GM18907 (cell line): ENCODE measurements around the gene ANKRD17.
"Not testable (repeated sequence)": the region's sequence is repeated elsewhere in the genome, so short reads cannot be mapped to it uniquely, and the experiment has no call there.

ENCODE experiments used
- ATAC-seq: cut with Tn5 transposase; IDR thresholded peaks from one replicate; pipeline ENCODE4 v1.9.1; 2021; ENCODE audit warnings: mild to moderate bottlenecking, moderate library complexity; ENCODE audit not compliant: unreplicated experiment

Gene ANKRD17

DNA sequence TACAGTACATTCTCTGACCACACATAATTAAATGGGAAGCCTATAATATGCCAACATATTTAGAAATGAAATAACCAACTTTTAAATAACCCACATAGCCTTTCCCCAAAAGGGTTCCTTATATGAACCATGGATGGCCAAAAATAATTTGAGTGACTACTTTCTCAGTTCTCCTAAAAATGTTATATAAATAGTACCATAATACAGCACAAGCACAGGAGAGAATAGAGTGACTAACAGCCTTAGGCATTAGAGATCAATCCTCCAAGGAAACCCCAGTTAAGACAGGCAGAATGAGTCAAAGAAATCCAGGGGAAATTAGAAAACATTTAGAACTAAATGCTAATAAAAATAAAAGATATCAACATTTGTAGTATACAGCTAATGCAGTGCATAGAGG is 50.2 kb downstream of the ANKRD17 start:
- ATAC-seq = no peak

DNA sequence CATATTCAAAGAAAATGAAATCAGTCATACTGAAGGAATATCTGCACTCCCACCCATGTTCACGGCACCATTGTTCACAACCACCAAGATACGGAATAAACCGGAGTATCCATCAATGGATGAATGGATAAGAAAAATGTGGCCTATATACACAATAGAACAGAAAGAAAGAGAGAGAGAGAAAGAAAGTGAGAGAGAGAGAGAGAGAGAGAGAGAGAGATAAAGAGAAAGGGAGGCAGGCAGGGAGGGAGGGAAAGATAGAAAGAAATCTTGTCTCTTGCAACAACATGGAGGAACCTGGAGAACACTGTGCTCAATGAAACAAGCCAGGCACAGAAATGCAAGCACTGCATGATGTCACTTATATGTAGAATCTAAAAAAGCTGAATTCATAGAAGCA is 52.4 kb downstream of the ANKRD17 start:
- no peak for ATAC-seq

DNA sequence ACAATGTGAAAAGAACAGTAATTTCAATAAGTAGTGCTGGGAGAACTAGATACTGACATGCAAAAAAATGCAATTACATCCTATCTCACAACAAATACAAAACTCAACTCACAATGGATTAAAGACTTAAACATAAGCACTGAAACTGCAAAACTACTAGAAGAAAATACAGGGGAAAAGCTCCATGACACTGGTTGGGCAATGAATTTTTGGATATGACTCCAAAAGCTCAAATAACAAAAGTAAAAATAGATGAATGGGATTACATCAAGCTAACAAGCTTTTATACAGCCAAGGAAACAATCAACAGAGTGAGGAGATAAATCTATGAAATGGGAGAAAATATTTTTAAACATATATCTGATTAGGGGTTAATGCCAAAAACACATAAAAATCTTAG is 53.1 kb downstream of the ANKRD17 start:
- no peak for ATAC-seq

DNA sequence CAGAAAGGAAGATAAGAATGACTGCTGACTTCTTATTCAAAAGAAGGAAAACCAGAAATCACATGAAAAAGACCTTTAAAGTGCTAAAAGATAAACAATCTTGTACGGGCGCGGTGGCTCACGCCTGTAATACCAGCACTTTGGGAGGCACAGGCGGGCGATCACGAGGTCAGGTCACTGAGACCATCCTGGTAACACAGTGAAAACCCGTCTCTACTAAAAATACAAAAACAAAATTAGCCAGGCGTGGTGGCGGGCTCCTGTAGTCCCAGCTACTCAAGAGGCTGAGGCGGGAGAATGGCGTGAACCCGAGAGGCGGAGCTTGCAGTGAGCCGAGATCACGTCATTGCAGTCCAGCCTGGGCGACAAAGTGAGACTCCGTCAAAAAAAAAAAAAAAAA is 54.6 kb downstream of the ANKRD17 start:
- not testable (repeated sequence) for ATAC-seq

DNA sequence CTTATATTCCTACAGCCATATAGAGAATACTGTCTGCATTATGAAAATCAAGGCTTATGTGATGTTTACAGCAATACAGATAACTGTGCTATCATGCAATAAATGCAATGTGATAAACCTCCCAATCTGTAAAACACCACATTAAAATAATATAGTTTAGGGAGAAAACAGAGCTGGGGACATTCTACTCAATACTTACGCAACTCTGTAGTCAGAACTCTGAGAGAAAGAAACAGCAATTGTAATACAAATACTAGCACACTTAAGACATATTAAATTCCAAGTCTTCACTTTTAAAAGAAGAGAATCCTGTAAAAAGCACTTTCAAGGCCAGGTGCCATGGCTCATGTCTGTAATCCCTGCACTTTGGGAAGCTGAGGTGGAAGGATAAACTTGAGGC is 61.4 kb downstream of the ANKRD17 start:
- no peak for ATAC-seq

DNA sequence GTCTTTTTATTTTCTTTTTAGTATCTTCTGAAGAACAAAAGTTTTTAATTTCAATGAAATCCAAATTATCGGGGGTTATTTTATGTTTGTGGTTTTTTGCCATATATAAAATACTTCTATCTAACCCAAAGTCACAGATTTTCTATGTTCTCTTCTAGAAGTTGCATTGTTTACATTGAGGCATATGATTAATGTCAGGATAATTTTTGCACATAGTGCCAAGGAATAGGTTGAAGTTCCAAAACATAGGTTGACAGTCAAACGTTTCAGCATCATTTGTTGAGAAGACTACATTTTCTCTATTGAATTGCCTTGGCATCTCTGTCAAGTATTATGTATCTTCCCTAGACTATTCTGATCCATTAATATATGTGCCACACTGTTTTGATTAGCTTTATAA is 64.5 kb downstream of the ANKRD17 start:
- no peak for ATAC-seq

DNA sequence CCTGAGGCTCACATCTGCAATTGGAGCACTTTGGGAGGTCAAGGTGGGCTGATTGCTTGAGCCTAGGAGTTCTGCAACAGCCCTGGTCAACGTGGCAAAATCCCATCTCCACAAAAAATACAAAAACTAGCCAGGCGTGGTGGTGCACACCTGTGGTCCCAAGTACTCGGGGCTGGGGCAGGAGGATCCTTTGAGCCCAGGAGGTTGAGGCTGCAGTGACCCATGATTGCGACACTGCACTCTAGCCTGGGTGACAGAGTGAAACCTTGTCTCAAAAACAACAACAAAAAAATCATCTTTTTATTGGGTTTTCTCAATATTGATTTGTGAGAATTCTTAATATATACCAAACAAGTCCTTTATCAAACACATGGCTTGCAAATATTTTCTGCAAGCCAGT is 64.9 kb downstream of the ANKRD17 start:
- ATAC-seq = peak; percentile 28

DNA sequence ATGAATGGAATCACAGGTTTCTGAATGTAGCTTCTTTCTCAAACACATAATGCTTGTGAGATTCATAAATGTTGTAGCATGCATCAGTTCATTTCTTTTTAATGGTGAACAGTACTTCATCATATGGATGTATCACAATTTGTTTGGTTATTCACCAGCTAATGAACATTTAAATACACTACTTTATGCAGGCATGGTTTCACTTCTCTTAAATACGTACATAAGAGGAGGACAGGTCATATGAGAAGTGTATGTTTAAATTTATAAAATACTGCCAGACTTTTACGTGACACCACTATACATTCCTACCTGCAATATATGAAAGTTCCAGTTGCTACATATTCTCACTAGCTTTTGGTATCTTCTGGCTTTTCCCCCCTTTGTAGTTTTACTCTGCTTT is 65.4 kb downstream of the ANKRD17 start:
- peak; percentile 82 for ATAC-seq

DNA sequence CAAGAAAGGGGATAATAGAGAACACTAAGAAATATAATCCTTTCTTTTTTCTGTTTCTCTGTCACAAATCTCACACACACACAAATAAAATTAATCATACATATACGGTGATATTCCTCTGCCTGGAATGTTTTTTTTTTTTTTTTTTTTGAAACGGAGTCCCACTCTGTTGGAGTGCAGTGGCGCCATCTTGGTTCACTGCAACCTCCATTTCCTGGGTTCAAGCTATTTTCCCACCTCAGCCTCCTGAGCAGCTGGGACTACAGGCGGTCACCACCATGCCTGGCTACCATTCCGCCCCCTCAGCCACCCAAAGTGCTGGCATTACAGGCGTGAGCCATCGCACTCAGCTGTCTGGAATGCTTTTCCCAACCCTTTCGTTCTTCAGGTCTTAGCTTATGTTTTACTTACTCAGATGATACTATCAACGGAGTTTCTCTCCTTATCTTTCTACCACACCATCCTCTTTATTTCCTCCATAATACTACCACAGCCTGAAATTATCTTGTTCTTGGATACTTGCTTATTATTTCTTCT is 69.3 kb downstream of the ANKRD17 start:
- ATAC-seq = no peak

DNA sequence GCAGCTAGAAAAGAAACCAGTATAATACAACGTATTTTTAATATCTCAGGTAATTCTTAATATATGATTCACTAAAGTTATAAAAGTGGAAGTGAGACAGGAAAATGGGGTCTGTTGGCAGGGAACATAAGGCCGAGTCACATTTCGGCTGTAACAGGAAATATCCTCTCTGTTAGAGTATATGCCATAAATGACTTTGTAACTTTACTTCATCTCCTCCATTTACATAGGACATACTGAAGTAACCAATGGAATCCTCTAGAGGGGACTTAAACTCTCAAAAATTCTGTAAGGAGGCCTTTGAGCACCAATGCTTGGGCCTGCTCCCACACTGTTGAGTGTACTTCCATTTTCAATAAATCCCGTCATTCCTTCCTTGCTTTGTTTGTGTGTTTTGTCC is 71.3 kb downstream of the ANKRD17 start:
- ATAC-seq = peak; percentile 84

DNA sequence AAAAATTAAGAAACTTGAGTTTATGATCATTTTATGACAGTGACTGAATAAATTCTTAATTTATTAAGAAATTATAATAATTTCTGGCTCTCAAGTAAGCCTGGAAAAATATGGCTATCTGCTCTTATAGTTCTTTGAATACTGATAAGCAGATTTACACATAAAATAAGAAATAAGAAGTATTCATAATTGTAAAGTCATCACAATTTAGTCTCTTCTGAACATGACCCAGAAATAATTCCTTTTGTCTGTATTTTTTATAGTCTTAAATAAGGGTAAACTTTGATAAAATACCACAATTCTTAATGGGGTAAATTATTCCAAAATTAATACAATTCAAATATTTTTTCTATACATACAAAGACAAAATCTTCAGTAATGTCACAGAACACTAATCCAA is 72.7 kb downstream of the ANKRD17 start:
- no peak for ATAC-seq

DNA sequence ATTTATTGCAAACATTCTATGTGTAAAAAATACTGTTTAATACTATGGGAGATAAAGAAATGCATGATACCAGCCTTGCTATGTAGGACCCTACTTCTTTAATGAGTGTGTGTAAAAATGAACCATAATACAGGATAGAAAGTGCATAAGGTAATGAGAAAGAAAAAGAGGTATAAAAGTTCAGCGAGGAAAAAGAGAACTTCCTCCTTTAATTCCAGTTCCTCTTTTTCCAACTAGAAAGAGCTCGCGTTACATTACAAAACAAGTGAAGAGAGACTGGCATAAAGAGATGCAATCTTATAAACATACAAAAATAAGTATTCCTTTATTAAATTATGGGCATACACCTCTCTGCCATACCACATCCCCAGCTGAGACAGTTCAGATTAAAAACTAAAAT is 77.4 kb downstream of the ANKRD17 start:
- no peak for ATAC-seq

DNA sequence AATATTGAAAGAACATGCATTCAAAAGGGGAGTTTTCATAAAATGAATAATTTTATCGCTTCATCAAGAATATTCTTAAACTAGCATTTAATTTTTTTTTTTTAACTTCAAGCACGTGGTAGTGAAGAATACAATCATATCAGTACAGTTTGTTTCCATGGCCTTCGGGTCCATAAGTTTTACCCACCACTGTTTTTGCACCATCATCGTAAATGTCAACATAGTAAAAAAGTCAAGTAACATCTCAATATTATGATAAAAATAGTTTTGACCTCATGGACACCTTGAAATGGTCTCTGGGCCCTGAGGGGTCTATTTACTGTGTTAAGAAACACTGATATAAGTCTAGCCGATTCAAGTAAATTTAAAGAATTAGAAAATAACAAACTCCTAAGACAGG is 80.2 kb downstream of the ANKRD17 start:
- no peak for ATAC-seq

DNA sequence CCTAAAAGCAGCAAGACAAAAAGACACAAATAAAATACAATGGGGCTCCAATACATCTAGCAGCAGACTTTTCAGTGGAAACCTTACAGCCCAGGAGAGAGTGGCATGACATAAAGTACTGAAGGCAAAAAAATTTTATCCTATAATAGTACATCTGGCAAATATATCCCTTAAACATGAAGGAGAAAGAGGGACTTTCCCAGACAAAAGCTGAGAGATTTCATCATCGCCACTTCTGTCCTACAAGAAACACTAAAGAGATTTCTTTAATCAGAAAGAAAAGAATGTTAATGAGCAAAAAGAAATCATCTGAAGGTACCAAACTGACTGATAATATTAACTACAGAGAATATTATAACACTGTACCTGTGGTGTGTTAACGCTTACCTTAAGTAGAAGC is 86.4 kb downstream of the ANKRD17 start:
- ATAC-seq = no peak

DNA sequence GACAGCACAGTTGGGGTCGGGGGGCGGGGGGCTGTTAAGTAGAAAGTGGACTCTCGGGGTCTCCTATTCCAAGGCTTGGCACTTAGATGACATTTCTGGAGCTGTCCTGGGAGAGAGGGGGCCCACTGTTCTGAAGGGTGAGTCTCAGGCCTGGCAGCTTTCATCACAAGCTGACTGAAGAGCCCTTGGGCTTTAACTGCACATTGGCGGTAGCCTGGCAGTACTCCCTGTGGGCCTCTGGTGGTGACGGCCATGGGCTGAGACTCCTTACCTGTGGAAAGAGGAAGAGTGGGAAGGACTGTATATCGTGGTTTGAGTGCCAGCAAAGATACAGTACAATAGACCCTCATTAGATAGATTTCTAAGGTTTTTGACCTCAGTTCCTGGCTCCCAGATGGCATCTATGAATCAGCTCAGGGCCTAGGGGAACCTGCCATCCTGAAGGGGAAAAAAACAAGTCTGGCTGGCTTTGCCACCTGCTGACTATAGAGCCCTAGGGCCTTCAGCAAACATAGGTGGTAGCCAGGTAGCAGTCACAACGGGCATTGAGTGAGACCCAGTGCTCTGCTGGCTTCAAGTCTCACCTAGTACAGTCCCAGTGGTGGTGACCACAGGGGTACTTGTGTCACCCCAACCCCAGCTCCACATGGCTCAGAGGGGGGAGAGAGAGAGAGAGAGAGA is 87.9 kb downstream of the ANKRD17 start:
- ATAC-seq = no peak

DNA sequence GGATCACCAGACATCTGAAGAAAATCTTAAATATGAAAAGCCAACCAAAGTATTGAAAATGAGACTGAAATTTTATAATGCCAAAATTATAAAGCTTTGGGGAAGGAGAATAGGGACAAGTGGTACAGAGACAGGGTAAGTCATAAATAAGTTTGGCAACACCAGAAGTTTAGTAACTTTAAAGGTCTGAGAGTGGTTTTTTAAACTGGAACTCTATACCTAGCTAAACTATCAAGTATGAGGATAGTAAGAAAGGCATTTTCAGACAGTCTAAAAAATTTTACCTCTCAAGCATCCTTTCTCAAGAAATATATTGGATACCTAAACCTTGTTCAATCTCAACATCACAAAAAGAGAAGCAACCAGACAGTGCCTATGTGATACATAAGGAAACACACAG is 92.4 kb downstream of the ANKRD17 start:
- ATAC-seq = no peak

DNA sequence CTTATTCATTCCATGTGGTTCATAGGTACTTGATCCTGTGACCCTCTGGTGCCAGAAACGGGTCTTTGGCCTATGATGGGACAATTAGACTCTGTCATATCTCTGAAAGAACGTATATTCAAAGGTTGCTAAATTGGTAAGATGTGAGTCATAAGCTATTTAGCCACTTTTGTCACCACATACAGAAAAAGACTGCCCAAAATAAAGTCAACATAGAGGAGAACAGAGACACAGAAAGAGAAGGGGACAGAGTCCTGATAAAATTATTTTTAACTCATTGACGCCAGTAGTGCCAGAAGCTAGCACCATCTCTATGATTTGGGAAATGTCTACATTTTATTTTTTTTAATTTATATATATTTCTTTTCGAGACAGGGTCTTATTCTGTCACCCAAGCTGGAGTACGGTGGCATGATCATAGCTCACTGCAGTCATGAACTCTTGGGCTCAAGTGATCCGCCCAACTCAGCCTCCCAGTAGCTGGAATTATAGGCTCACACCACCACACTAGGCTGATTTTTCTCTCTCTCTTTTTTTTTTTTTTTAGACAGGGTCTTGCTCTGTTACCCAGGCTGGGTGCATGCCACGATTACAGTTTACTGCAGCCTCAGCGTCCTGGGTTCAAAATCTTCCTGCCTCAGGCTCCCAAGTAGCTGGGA is 96.9 kb downstream of the ANKRD17 start:
- ATAC-seq = no peak

DNA sequence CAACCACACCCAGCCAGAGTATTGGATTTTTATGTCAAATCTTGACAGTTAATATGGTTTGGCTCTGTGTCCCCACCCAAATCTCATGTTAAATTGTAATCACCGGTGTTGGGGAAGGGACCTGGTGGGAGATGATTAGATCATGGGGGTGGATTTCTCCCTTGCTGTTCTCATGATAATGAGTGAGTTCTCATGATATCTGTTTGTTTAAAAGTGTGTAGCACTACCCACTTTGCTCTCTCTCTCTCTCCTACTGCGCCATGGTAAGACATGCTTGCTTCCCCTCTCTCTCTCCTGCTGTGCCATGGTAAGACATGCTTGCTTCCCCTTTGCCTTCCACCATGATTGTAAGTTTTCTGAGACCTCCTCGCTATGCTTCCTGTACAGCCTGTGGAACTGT is 102.2 kb downstream of the ANKRD17 start:
- ATAC-seq = no peak

DNA sequence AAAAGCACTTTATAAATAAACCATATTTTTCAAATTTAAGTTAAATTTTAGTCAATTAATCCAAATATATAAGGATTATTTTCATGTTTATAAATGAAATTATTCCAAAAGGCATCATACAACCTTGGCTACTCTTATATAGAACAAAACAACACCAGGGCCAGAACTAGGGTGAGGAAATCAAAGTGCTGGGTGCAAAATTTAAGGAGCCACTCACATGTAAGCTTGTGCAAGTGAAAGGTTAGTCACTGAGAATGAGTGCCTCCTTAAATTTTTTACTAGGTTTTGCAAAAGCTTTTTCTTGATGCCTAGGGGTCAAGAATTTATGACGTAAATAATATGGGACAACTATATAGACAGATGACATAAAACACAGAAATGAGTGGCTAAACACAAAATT is 105.7 kb downstream of the ANKRD17 start:
- ATAC-seq = no peak

DNA sequence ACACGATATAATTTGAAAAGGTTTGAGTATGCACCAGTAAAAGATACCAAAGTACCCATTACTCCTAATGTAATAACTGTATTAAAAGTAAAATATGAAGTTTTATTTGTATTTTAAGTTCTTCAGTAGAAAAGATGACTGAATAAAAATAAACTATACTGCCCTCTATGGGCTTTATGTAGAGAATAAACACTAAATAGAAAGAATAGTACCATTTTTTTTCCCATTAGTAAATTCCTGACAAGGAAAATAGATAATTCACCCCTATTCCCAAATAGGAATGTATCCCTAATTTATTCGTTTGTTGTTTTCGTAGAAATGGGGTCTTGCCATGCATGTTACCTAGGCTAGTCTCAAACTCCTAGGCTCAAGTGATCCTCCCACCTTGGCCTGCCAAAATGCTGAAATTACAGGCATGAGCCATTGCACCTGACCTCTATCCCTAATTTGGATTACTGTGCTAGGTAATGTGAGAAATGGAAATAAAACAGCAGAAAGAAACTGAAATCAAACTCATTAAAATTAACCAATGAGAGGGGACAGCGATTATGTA is 115.5 kb downstream of the ANKRD17 start:
- no peak for ATAC-seq

DNA sequence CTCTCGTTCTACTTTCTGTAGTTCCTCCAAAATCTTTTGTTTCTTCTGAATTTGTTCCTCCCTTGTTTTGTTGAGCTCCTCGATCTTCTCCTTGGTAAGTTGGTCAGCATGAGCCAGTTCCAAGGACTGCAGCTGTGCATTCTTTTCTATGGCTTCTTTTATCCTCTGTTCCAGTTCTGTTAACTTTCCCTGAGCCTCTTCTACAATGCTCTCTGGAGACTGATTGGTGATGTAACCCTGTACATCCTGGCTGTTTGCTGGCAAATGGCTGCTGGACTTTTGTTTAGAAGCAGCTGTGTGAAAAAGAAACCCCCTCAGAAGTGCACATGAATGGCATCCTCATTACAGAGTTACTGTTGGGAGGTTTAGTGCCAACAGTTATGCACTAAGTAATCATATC is 118.6 kb downstream of the ANKRD17 start:
- ATAC-seq = no peak

DNA sequence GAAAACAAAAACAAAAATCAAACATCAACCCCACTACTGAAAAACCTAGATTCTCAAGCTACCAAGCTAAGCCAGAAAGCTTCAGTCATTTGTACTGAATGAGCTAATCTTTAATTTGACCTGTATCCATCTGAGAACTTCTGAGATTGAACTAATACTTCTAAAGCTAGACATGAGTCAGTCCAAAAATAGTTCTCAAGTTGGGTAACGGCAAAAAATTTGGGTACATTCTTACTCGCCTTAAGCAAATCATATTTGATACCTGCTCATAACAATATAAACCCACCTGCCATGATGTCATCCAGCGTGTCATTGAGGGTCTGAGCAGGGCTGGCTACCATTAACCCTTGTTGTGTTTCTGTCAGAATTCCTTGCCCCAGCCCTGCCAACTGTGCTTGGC is 119.4 kb downstream of the ANKRD17 start:
- no peak for ATAC-seq
